ENCODE results near the gene FBXL7. TPM values are rescaled to one million over a fixed set of nuclear protein-coding genes. Genes with fewer than 3 reads are reported as not detected.

The FBXL7 gene
- total RNA-seq, 2 experiments from 2014 or later: not detected

DNA sequence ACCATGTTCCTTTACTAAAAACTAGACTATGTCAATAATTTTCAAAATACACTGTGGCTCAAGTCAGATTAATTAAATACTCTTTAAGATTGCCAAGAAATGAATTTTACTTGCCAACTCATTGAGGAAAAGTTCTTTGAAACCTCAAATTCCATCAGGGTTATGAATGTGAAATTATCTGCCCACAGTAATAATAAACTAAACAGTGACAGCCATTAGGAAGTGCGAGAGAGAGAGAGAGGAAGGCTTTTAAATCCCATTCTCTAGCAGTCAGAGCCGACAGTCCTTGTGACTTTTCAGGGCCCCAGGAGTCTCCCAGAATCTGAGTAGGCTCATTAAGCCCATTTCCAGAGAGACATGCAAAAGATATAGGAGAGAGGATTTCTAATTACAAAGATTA lies 443.5 kb downstream of the FBXL7 start:
- CTCF ChIA-PET: no interaction called here
- no peak for ATAC-seq
- no peak for DNase-seq
- Mint-ChIP-seq H3K9me3 (ENCODE audit: low read depth) (peaks cover 3% of the 10 kb centered on the region), H3K27ac (no peak overlapping the region), H3K4me1 (no peaks in the 10 kb centered on the region), H3K4me3 (no peak overlapping the region), H3K27me3 (no peaks in the 10 kb centered on the region), H3K36me3 (no peaks in the 10 kb centered on the region)

DNA sequence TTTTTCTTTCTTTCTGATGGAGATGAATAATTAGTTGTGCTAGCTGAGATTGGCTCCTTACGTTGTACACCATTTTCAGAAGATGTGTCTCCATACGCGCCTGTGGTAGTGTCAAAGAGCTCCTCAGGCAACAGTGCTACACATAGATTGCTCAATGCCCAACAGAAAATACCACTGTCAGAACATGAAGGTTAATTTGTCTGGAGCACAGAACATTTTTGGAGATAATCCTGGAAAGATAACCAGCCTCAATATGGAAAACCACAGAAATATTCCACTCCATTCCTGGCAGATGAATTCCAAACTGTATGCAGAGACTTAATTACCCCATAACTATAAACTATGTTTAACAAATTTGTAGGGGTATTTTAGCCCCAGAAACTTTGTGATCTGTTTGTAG lies 446.0 kb downstream of the FBXL7 start:
- CTCF ChIA-PET: no interaction called here

DNA sequence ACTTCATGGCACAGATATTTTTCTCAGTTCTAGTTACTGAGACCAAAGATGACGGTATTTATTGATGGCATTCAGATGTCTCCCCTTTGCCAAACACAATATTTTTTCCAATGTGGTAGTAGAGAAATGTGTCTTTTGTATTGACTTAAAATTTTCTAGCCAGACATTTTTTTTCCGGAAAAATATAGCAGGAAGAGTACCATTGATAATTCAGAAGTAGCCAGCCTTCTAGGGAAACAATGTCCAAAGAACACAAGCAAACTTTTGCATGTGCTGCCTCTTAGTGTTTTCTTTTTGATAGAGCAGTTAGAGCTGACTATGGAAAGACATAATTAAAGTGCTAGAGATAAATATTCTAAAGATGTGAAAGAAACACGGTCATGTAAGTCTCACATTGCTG lies 448.2 kb downstream of the FBXL7 start:
- H3K36me3 Mint-ChIP-seq: no peaks in the 10 kb centered on the region
- H3K27ac Mint-ChIP-seq: no peak overlapping the region
- H3K9me3 Mint-ChIP-seq (ENCODE audit: low read depth): peaks cover 8% of the 10 kb centered on the region
- CTCF ChIA-PET: no interaction called here
- H3K27me3 Mint-ChIP-seq: no peaks in the 10 kb centered on the region
- no peaks in the 10 kb centered on the region for H3K4me1 Mint-ChIP-seq
- H3K4me3 Mint-ChIP-seq: no peak overlapping the region
- ATAC-seq (no peak), DNase-seq (no peak)

More for the DNA sequence above, 446.0 kb downstream of the FBXL7 start:
- no peak overlapping the region for H3K4me3 Mint-ChIP-seq
- H3K27ac Mint-ChIP-seq: no peak overlapping the region
- H3K9me3 Mint-ChIP-seq (ENCODE audit: low read depth): peaks cover 6% of the 10 kb centered on the region
- no peak for ATAC-seq
- no peak for DNase-seq
- no peaks in the 10 kb centered on the region for H3K36me3 Mint-ChIP-seq
- H3K27me3 Mint-ChIP-seq: no peaks in the 10 kb centered on the region
- no peaks in the 10 kb centered on the region for H3K4me1 Mint-ChIP-seq

DNA sequence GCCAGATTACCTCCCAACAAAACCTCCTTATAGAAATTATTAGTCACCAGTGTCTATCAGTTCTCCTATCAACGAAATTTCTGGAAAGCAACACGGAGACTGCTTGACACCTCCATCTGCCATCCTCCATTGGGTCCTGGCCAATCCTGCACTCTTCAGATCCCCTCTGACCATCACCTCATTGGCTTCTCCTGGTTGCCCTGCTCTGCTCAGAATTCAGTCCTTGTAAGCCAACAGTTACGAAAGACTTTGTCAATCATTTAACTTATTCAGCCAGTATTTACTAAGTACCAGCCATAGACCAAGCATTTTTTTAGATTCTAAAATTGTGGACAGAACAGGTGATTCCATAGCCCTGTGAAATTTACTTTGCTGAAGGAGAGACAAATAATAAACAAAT lies 451.1 kb downstream of the FBXL7 start:
- no peaks in the 10 kb centered on the region for H3K4me1 Mint-ChIP-seq
- DNase-seq (no peak), ATAC-seq (no peak)
- no peaks in the 10 kb centered on the region for H3K36me3 Mint-ChIP-seq
- H3K27ac Mint-ChIP-seq: no peak overlapping the region
- peaks cover 8% of the 10 kb centered on the region for H3K9me3 Mint-ChIP-seq (ENCODE audit: low read depth)
- H3K27me3 Mint-ChIP-seq: no peaks in the 10 kb centered on the region
- H3K4me3 Mint-ChIP-seq: no peak overlapping the region
- CTCF ChIA-PET: no interaction called here

DNA sequence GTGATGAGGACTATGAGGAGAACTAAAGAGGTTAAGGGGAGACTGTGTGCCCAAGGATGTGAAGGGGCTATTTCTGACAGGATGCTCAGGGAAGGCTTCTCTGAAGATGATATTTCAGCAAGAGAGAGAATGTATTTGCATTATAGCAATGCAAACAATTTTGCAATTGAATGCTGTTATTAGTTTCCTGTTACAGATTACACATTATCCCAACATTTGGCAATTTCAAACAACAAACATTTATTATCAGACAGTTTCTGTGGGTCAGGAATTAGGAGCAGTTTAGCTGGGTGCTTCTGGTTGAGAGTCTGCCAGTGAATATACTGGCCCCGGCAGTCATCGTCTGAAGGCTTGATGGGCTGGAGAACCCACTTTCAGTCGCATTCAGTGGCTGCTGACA lies 451.6 kb downstream of the FBXL7 start:
- Mint-ChIP-seq H3K27ac (no peak overlapping the region), H3K9me3 (ENCODE audit: low read depth) (peaks cover 8% of the 10 kb centered on the region), H3K36me3 (no peaks in the 10 kb centered on the region), H3K4me3 (no peak overlapping the region), H3K27me3 (no peaks in the 10 kb centered on the region), H3K4me1 (no peaks in the 10 kb centered on the region)
- no peak for DNase-seq
- CTCF ChIA-PET: no interaction called here
- ATAC-seq: no peak

DNA sequence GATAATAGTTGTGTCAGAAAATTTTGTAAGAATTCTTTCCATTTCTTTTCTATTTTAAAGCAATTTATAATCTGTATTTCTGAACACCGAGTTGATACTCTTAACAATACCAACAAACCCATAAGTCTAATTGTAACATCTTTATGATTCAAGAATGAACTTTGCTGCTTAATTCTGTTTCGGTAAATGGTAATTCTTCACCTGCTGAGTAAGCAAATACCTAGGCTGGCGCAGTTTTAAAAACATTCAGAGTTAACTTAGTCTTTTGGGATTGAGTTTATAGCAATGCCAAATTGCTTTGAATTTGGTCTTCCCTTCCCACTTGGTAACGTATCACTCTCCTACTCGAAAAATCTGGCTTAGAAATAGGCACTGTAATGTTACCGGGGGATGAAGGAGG lies 456.6 kb downstream of the FBXL7 start:
- CTCF ChIA-PET: no interaction called here
- no peaks in the 10 kb centered on the region for H3K4me1 Mint-ChIP-seq
- DNase-seq (no peak), ATAC-seq (no peak)
- H3K27me3 Mint-ChIP-seq: no peaks in the 10 kb centered on the region
- no peak overlapping the region for H3K27ac Mint-ChIP-seq
- H3K9me3 Mint-ChIP-seq (ENCODE audit: low read depth): peaks cover 4% of the 10 kb centered on the region
- H3K4me3 Mint-ChIP-seq: no peak overlapping the region
- no peaks in the 10 kb centered on the region for H3K36me3 Mint-ChIP-seq

DNA sequence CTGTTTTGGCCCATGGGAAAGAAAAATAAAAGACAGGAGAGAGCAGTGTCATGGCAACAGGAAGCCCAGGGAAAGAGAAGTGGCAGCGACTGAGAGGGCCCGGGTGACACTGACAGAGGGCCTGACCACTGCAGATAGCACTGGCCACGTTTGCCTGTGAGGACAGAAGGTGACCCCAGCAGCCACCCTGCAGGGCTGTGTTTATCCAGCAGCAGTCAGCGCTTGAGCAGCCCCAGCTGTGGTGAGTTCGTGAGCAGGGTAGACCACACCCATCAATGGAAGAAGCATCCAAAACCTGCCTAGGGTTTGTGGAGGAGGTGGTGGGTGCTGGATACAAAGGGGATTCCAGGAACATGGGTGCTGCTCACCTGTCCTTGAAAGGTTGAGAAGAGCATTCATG lies 457.1 kb downstream of the FBXL7 start:
- ATAC-seq (no peak), DNase-seq (no peak)
- peaks cover 2% of the 10 kb centered on the region for H3K9me3 Mint-ChIP-seq (ENCODE audit: low read depth)
- CTCF ChIA-PET: no interaction called here
- no peak overlapping the region for H3K27ac Mint-ChIP-seq
- no peak overlapping the region for H3K4me3 Mint-ChIP-seq
- H3K36me3 Mint-ChIP-seq: no peaks in the 10 kb centered on the region
- no peaks in the 10 kb centered on the region for H3K27me3 Mint-ChIP-seq
- H3K4me1 Mint-ChIP-seq: no peaks in the 10 kb centered on the region

DNA sequence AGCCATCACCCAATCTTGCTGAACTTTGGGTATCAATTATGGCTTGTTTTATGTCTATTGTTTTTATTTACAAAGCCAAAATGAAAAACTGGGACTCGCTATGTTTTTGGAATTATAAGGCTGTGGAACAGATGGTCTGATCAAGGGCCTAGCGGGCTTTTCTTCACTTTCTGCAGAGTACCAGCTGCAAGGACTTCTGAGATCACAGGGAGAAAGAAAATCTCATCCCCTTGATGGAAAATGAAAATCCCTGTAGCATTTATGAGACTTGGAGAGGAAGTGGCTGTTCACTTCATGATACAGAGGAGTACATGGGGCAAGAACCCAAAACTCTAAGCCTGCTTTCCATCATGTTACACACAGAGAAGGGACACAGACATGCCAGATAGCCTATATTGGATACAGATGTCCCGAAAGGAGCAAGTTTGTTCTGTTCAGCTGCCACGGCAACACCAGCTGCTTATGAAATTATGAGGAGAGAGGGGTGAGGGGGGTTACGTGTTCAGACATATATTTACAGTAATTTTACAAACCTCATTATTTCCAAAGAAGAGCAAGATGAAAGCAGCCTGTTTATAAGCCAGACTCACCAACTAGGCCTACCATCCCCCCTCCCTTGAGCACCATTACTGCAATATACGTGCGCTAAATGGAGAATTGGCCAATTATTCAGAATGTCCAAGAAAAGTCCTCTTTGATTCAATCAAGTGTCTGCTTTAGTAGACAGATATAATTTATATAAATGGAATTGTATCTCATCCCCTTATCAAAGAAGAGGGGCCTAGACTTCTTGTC lies 459.6 kb downstream of the FBXL7 start:
- H3K4me3 Mint-ChIP-seq: no peak overlapping the region
- H3K9me3 Mint-ChIP-seq (ENCODE audit: low read depth): peaks cover 2% of the 10 kb centered on the region
- ATAC-seq (no peak), DNase-seq (no peak)
- H3K27me3 Mint-ChIP-seq: no peaks in the 10 kb centered on the region
- no peaks in the 10 kb centered on the region for H3K36me3 Mint-ChIP-seq
- CTCF ChIA-PET: no interaction called here
- H3K27ac Mint-ChIP-seq: no peak overlapping the region
- H3K4me1 Mint-ChIP-seq: no peaks in the 10 kb centered on the region

DNA sequence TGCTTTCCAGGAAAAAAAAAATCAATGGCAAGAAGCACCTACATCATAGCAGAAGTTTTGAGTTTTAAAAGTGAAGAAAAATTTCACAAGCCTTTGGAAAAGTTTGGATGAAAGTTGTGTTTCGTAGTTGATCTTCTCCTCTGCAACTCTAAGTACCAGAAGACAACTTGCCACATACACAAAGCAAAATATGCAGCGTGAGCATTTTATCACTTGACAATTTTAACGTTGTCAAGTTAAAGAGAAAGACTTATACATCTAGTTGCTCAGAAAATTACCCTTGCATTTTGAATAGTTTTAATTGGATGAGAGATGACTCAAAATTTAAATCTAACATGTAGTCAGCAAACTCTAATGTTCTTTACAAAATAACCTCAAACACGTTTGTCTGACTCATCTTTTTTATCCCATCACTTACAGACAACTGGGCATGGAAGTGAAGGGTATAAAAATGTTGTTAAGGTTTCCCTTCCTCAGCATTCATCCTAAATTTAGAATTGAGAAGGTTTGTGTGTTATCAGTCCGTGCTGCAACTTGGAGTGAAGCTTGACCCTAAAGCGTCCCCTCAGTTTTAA lies 466.2 kb downstream of the FBXL7 start:
- Mint-ChIP-seq H3K27ac (no peak overlapping the region), H3K27me3 (no peaks in the 10 kb centered on the region), H3K4me3 (no peak overlapping the region), H3K9me3 (ENCODE audit: low read depth) (no peaks in the 10 kb centered on the region), H3K4me1 (no peaks in the 10 kb centered on the region), H3K36me3 (no peaks in the 10 kb centered on the region)
- CTCF ChIA-PET: no interaction called here
- ATAC-seq: no peak
- DNase-seq: no peak

DNA sequence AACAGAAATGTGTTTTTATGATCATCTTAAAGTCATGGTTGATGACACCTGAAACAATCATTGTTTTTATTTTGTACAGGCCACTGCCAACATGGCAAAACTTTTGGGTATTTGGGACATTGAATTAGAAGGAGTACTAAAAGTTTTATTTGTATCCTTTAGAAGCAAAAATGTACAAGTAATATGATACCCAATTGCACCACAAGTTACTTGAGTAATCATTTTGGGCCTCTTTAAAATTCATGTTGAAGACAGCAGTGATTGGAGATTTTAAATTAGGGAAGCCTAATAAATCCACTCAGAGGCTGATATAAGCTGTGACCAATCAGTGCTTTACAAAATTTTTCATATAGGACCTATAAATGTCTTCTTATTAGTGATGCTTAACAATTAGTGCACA lies 466.7 kb downstream of the FBXL7 start:
- CTCF ChIA-PET: no interaction called here
- H3K4me3 Mint-ChIP-seq: no peak overlapping the region

DNA sequence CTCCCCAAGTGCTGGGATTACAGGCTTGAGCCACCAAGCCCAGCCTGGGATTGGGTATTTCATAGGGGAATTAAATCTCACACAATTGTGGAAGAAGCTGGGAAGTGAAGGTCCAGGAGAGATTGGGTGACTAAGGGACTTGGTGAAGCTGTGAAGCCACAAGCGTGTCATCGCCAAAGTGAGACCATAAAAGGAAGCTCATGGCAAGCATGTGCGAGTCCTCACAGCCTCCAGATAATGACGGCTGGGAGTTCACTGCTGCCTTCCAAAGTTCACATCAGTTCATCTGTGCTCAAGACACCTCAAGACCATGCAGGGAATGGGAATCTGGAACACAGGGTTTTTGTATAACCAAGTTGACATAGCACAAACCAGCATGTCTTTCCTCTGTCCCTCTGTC lies 469.0 kb downstream of the FBXL7 start:
- Mint-ChIP-seq H3K27ac (no peak overlapping the region), H3K4me3 (no peak overlapping the region), H3K4me1 (no peaks in the 10 kb centered on the region), H3K27me3 (no peaks in the 10 kb centered on the region), H3K9me3 (ENCODE audit: low read depth) (no peaks in the 10 kb centered on the region), H3K36me3 (no peaks in the 10 kb centered on the region)
- no peak for DNase-seq
- CTCF ChIA-PET: no interaction called here
- no peak for ATAC-seq

More for the DNA sequence above, 466.7 kb downstream of the FBXL7 start:
- no peak overlapping the region for H3K27ac Mint-ChIP-seq
- no peaks in the 10 kb centered on the region for H3K9me3 Mint-ChIP-seq (ENCODE audit: low read depth)
- no peaks in the 10 kb centered on the region for H3K4me1 Mint-ChIP-seq
- no peaks in the 10 kb centered on the region for H3K36me3 Mint-ChIP-seq
- ATAC-seq: no peak
- no peak for DNase-seq
- no peaks in the 10 kb centered on the region for H3K27me3 Mint-ChIP-seq

DNA sequence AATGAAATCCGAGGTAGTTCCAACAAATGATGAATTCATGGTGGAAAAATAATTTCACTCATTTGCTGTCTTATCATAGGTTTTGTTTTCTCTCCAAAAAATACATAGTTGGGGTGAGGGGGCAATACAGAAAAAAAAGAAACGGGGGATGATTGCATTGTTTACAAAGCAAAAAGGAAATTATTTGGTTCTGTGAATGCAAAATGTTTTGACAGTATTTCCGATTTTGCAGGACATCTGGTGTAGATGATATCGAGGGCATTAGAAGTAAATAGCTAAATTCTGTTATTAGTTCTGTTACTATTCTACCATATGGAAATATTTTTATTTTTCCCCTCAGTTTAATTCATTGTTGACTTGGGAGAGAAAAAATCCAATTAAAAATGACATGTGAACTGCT lies 477.9 kb downstream of the FBXL7 start:
- Mint-ChIP-seq H3K4me1 (no peaks in the 10 kb centered on the region), H3K9me3 (ENCODE audit: low read depth) (peaks cover 7% of the 10 kb centered on the region), H3K27ac (no peak overlapping the region), H3K36me3 (no peaks in the 10 kb centered on the region), H3K27me3 (no peaks in the 10 kb centered on the region), H3K4me3 (no peak overlapping the region)
- CTCF ChIA-PET: no interaction called here
- ATAC-seq: no peak
- DNase-seq: no peak

DNA sequence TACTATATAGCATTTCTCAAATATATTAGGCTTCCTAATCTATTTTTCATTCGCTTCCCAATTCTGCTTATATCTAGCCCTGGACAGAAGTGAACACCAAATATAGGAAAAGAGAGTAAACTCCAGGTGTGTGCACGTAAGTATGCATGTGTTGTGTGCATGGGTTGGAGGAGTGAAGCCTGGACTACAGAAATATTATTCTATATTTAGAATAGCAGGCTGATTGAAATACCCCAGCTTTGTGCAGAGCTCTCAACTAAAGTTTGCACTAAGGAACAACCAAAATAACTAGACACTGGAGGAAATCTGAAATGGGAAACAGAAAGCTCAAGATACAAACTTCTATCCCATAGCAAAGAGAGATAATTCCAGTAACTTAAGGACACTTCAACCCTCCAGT lies 480.9 kb downstream of the FBXL7 start:
- Mint-ChIP-seq H3K4me1 (no peaks in the 10 kb centered on the region), H3K9me3 (ENCODE audit: low read depth) (peaks cover 7% of the 10 kb centered on the region), H3K27ac (no peak overlapping the region), H3K27me3 (no peaks in the 10 kb centered on the region), H3K4me3 (no peak overlapping the region), H3K36me3 (no peaks in the 10 kb centered on the region)
- CTCF ChIA-PET: no interaction called here
- ATAC-seq (no peak), DNase-seq (no peak)

DNA sequence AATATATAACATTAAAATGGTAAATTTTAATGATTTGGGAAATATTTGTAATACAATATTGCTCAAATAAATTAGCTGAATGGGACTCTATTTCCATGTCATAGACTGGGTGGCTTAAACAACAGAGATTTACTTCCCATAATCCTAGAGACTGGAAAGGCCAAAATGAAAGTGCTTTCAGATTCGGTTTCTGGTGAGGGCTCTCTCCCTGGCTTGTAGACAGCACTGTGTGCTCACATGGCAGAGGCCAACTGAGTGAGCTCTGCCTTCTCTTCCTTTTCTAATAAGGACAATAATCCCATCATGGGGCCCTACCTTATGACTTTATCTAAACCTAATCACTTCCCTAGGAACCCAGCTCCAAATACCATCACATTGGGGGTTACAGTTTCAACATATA lies 483.4 kb downstream of the FBXL7 start:
- Mint-ChIP-seq H3K27me3 (no peaks in the 10 kb centered on the region), H3K4me1 (no peaks in the 10 kb centered on the region), H3K9me3 (ENCODE audit: low read depth) (peaks cover 5% of the 10 kb centered on the region), H3K36me3 (no peaks in the 10 kb centered on the region), H3K27ac (no peak overlapping the region), H3K4me3 (no peak overlapping the region)
- ATAC-seq (no peak), DNase-seq (no peak)
- CTCF ChIA-PET: no interaction called here

All from activated CD8-positive, alpha-beta memory T cell treated with anti-CD3 and anti-CD28 coated beads, Interleukin-2, amount 10 ng/mL, durations not matched to agents 7 days and 5 days (primary cell).